Measurements from ENCODE around the gene ORC3.
A peak's percentile ranks its signal among the peaks of the same experiment; 100 is the strongest.
"Not testable (repeated sequence)": the region's sequence is repeated elsewhere in the genome, so short reads cannot be mapped to it uniquely, and the experiment has no call there.

Gene ORC3

GRCh38 chr6:87699576-87699975 is 109.6 kb downstream of the ORC3 start:
- FAIRE-seq, result peak; percentile 33
- TF ChIP-seq TAF1 (IDR thresholded peaks at IDR 0.05; ENCODE audit: low read depth, low read length) (no peak), POU2F2 (IDR thresholded peaks at IDR 0.05; ENCODE audit: low read depth, low read length) (no peak), PAX5 (IDR thresholded peaks at IDR 0.05; ENCODE audit: insufficient read depth, low read length, severe bottlenecking) (no peak), SPI1 (IDR thresholded peaks at IDR 0.05; ENCODE audit: low read depth, low read length) (no peak), POLR2AphosphoS5 (IDR thresholded peaks at IDR 0.05; ENCODE audit: low read depth, low read length) (no peak), POLR2A (IDR thresholded peaks at IDR 0.05; ENCODE audit: low read depth, low read length) (no peak)
- DNase-seq (ENCODE audit: insufficient read length, low spot score), result no peak

GRCh38 chr6:87700397-87701343 is 110.7 kb downstream of the ORC3 start:
- DNase-seq (ENCODE audit: insufficient read length, low spot score), result no peak
- FAIRE-seq, result peak; percentile 88

GRCh38 chr6:87701344-87701675 is 111.4 kb downstream of the ORC3 start:
- TF ChIP-seq POU2F2 (IDR thresholded peaks at IDR 0.05; ENCODE audit: low read depth, low read length), result no peak
- no peak for TF ChIP-seq PAX5 (IDR thresholded peaks at IDR 0.05; ENCODE audit: insufficient read depth, low read length, severe bottlenecking)
- no peak for TF ChIP-seq TAF1 (IDR thresholded peaks at IDR 0.05; ENCODE audit: low read depth, low read length)
- no peak for TF ChIP-seq POLR2AphosphoS5 (IDR thresholded peaks at IDR 0.05; ENCODE audit: low read depth, low read length)
- no peak for TF ChIP-seq POLR2A (IDR thresholded peaks at IDR 0.05; ENCODE audit: low read depth, low read length)
- TF ChIP-seq SPI1 (IDR thresholded peaks at IDR 0.05; ENCODE audit: low read depth, low read length), result no peak
- FAIRE-seq (no peak), DNase-seq (ENCODE audit: insufficient read length, low spot score) (no peak)

More at GRCh38 chr6:87700397-87701343, 110.7 kb downstream of the ORC3 start:
- TF ChIP-seq TAF1 (IDR thresholded peaks at IDR 0.05; ENCODE audit: low read depth, low read length) (no peak; the same call in 1 of the 2 replicates), POLR2AphosphoS5 (IDR thresholded peaks at IDR 0.05; ENCODE audit: low read depth, low read length) (peak; percentile 67)

GRCh38 chr6:87701676-87702588 is 112.0 kb downstream of the ORC3 start, which contains the start of gene AKIRIN2:
TSS of gene AKIRIN2 (minus strand) at chr6:87702233. CDS start at chr6:87701684, 549 bp downstream.
- peak; percentile 54 for DNase-seq (ENCODE audit: insufficient read length, low spot score)
- TF ChIP-seq TAF1 (IDR thresholded peaks at IDR 0.05; ENCODE audit: low read depth, low read length), result peak; percentile 96
- peak; percentile 22 for TF ChIP-seq PAX5 (IDR thresholded peaks at IDR 0.05; ENCODE audit: insufficient read depth, low read length, severe bottlenecking)
- TF ChIP-seq SPI1 (IDR thresholded peaks at IDR 0.05; ENCODE audit: low read depth, low read length), result no peak
- TF ChIP-seq POLR2AphosphoS5 (IDR thresholded peaks at IDR 0.05; ENCODE audit: low read depth, low read length), result peak; percentile 97
- peak; percentile 56 for TF ChIP-seq POU2F2 (IDR thresholded peaks at IDR 0.05; ENCODE audit: low read depth, low read length)
- peak; percentile 98 for TF ChIP-seq POLR2A (IDR thresholded peaks at IDR 0.05; ENCODE audit: low read depth, low read length)
- peak; percentile 93 for FAIRE-seq

- no peak for DNase-seq (ENCODE audit: insufficient read length, low spot score)
Observed at GRCh38 chr6:87702589-87702945, 112.6 kb downstream of the ORC3 start.

GRCh38 chr6:87703039-87703438 is 113.1 kb downstream of the ORC3 start:
- FAIRE-seq; DNase-seq (ENCODE audit: insufficient read length, low spot score): not testable (repeated sequence)

More at GRCh38 chr6:87702589-87702945, 112.6 kb downstream of the ORC3 start:
- no peak for FAIRE-seq
- no peak for TF ChIP-seq SPI1 (IDR thresholded peaks at IDR 0.05; ENCODE audit: low read depth, low read length)

GRCh38 chr6:87705070-87705691 is 115.2 kb downstream of the ORC3 start:
- FAIRE-seq (peak; percentile 93), DNase-seq (ENCODE audit: insufficient read length, low spot score) (no peak)

GRCh38 chr6:87706187-87706966 is 116.4 kb downstream of the ORC3 start:
- FAIRE-seq (no peak), DNase-seq (ENCODE audit: insufficient read length, low spot score) (no peak)
- no peak for TF ChIP-seq PAX5 (IDR thresholded peaks at IDR 0.05; ENCODE audit: insufficient read depth, low read length, severe bottlenecking)
- TF ChIP-seq SPI1 (IDR thresholded peaks at IDR 0.05; ENCODE audit: low read depth, low read length), result no peak
- no peak for TF ChIP-seq TAF1 (IDR thresholded peaks at IDR 0.05; ENCODE audit: low read depth, low read length)
- no peak for TF ChIP-seq POLR2AphosphoS5 (IDR thresholded peaks at IDR 0.05; ENCODE audit: low read depth, low read length)
- no peak for TF ChIP-seq POLR2A (IDR thresholded peaks at IDR 0.05; ENCODE audit: low read depth, low read length)
- TF ChIP-seq POU2F2 (IDR thresholded peaks at IDR 0.05; ENCODE audit: low read depth, low read length), result no peak

More at GRCh38 chr6:87705070-87705691, 115.2 kb downstream of the ORC3 start:
- TF ChIP-seq SPI1 (IDR thresholded peaks at IDR 0.05; ENCODE audit: low read depth, low read length) (peak; percentile 34; the same call in 1 of the 2 replicates), TAF1 (IDR thresholded peaks at IDR 0.05; ENCODE audit: low read depth, low read length) (no peak), POU2F2 (IDR thresholded peaks at IDR 0.05; ENCODE audit: low read depth, low read length) (peak; percentile 89)

- not testable (repeated sequence) for DNase-seq (ENCODE audit: insufficient read length, low spot score); FAIRE-seq
Observed at GRCh38 chr6:87708581-87709427, 118.9 kb downstream of the ORC3 start.
